22Rv1 (cell line): ENCODE results near the gene HSPB1.
"Not testable (repeated sequence)": the region's sequence is repeated elsewhere in the genome, so short reads cannot be mapped to it uniquely, and the experiment has no call there.

ENCODE experiments used
- H3K27ac ChIP-seq: fragments of 450-650 bp; 2 replicates; pipeline ENCODE4 v1.5.1; 2017
- ZFX ChIP-seq: fragments of 450-650 bp; IDR thresholded peaks from 2 replicates; pipeline ENCODE4 v1.6.1; 2017; ENCODE audit warnings: antibody characterized with exemption, borderline replicate concordance
- TF ChIP-seq, protein P1 (sequence below): fragments of 450-650 bp; IDR thresholded peaks from 2 replicates; pipeline ENCODE4 v1.5.1; 2017; ENCODE audit warnings: mild to moderate bottlenecking

The HSPB1 gene

DNA sequence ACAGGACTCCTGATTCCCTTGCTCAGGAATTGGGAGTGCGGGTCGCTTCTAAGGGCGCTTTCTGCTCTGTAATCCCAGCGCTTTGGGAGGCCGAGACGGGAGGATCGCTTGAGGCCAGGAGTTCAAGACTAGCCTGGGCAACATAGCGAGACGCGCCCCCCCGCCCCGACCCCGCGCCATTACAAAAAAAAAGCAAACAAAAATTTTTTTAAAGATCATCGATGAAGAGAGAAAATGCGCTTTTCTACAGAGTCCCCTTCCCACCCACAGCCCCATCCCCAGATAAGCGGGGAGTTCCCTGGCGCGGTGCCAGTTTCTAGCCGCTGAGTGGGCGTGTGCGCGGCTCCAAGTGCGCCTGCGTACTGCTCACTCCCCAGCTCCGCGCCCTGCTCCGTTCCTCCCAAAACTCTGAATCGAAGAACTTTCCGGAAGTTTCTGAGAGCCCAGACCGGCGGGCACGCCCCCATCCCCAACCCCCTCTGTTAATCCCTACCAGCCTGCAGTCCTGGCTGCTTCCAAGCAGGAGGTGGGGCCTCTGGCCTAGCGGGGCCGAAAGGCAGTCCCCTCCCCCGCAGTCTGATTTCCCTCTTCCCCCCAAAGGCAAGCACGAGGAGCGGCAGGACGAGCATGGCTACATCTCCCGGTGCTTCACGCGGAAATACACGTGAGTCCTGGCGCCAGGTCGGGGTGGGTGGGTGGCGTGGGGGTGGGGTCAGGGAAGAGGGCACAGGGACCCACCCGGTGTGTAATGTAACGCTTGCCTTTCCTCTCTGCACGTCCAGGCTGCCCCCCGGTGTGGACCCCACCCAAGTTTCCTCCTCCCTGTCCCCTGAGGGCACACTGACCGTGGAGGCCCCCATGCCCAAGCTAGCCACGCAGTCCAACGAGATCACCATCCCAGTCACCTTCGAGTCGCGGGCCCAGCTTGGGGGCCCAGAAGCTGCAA is 1.0 kb downstream of the HSPB1 start:
- TF ChIP-seq, protein P1, sequence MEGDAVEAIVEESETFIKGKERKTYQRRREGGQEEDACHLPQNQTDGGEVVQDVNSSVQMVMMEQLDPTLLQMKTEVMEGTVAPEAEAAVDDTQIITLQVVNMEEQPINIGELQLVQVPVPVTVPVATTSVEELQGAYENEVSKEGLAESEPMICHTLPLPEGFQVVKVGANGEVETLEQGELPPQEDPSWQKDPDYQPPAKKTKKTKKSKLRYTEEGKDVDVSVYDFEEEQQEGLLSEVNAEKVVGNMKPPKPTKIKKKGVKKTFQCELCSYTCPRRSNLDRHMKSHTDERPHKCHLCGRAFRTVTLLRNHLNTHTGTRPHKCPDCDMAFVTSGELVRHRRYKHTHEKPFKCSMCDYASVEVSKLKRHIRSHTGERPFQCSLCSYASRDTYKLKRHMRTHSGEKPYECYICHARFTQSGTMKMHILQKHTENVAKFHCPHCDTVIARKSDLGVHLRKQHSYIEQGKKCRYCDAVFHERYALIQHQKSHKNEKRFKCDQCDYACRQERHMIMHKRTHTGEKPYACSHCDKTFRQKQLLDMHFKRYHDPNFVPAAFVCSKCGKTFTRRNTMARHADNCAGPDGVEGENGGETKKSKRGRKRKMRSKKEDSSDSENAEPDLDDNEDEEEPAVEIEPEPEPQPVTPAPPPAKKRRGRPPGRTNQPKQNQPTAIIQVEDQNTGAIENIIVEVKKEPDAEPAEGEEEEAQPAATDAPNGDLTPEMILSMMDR, result no peak
- TF ChIP-seq ZFX, result no peak
- H3K27ac ChIP-seq, result peak overlapping the region; percentile 98

DNA sequence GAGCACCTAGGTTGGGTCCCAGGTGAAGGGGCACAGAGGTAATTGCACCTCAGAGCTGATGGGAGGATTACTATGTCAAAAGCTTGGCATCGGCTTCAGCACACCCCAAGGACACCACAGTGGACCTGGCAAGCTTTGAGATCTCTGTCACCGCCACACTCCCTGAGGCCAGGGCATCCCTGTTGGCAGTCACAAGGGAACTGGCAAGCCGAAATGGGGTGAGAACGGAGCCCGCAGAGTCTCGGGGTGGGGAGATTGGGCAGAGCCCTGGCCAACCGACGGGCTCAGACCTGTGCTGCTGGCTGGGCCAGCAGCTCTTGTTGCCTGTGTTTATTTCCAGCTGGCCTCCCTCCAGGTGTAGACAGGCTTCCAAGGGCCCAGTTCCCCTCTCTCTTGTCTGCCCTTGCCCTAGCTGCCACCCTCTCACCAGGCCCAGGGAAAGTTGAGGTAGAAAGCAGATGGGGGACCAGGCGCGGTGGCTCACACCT is 2.5 kb downstream of the HSPB1 start:
- TF ChIP-seq, protein P1, result no peak
- TF ChIP-seq ZFX, result no peak
- peak overlapping the region; percentile 98 for H3K27ac ChIP-seq

DNA sequence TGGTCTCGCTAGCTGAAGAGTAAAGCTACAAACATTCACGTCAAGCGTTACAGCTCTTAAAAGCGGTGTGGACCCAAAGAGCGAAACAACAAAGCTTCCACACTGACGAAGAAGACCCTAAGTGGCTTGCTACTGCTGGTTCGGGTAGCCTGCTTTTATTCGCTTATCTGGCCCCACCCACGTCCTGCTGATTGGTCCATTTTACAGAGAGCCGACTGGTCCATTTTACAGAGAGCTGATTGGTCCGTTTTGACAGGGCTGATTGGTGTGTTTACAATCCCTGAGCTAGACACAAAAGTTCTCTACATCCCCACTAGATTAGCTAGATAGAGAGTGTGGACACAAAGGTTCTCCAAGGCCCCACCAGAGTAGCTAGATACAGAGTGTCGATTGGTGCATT is 6.4 kb downstream of the HSPB1 start:
- H3K27ac ChIP-seq, result peak overlapping the region; percentile 98; the same call in 1 of the 2 replicates

DNA sequence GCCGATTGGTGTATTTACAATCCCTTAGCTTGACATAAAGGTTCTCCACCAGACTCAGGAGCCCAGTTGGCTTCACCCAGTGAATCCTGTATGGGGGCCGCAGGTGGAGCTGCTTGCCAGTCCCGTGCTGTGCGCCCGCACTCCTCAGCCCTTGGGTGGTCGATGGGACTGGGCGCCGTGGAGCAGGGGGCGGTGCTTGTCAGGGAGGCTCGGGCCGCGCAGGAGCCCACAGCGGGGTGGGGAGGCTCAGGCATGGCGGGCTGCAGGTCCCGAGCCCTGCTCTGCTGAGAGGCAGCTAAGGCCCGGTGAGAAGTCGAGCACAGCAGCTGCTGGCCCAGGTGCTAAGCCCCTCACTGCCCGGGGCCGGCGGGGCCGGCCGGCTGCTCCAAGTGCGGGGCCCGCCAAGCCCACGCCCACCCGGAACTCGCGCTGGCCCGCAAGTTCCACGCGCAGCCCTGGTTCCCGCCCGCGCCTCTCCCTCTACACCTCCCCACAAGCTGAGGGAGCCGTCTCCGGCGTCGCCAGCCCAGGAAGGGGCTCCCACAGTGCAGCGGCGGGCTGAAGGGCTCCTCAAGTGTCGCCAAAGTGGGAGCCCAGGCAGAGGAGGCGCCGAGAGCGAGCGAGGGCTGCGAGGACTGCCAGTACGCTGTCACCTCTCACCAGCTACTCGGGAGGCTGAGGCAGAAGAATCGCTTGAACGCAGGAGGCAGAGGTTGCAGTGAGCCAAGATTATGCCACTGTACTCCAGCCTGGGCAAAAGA is 7.0 kb downstream of the HSPB1 start:
- not testable (repeated sequence) for H3K27ac ChIP-seq

DNA sequence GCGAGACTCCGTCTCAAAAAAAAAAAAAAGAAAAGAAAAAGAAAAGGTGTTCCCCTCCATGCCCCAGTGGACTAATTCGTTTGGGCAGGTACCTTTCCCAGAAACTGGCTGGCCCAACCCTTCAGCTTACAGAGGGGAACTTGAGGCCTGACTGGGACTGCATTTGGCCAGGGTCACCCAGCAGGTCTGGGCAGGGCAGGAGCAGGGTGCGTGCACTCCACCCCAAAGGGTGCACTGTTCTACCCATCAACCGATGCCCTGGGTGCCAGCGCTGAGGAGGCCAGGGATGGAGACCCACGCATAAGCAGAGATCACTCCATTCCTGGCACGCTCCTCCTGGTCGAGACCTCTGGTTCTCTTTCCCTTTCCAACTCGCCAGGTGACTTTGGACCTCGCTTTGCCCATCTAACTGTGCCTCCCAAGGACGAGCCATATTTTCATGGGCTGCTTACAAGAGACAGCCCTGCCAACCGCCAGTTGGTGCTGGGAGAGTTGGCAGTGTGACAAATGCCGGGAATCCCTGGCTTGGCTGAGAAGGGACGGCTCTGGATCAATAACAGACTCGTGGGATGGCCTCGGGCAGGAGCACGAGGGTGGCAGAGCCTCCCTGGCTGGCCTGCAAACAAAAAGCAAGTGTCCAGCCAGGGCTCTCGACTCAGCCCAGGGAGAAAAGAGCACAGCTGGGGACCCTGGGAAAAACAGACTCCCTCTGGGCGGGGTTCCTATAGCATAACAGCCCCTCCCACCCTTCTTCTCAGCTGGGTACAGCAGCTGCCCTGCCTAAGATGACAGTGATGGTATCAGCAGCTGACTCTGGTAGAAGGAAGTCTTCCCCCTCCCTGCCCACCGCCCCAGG is 7.9 kb downstream of the HSPB1 start:
- TF ChIP-seq ZFX, result no peak
- TF ChIP-seq, protein P1, result no peak
- H3K27ac ChIP-seq, result peak overlapping the region; percentile 28

DNA sequence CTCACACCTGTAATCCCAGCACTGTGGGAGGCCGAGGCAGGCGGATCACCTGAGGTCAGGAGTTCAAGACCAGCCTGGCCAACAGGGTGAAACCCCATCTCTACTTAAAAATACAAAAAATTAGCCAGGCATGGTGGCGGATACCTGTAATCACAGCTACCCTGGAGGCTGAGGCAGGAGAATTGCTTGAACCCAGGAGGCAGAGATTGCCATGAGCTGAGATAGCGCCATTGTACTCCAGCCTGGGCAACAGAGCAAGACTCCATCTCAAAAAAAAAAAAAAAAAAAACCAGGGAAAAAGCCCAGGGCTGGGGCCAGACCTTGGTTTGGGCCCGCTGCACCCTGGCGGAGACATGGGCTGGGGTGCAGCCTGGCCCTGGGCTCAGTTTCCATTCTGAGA is 9.4 kb downstream of the HSPB1 start:
- not testable (repeated sequence) for H3K27ac ChIP-seq

DNA sequence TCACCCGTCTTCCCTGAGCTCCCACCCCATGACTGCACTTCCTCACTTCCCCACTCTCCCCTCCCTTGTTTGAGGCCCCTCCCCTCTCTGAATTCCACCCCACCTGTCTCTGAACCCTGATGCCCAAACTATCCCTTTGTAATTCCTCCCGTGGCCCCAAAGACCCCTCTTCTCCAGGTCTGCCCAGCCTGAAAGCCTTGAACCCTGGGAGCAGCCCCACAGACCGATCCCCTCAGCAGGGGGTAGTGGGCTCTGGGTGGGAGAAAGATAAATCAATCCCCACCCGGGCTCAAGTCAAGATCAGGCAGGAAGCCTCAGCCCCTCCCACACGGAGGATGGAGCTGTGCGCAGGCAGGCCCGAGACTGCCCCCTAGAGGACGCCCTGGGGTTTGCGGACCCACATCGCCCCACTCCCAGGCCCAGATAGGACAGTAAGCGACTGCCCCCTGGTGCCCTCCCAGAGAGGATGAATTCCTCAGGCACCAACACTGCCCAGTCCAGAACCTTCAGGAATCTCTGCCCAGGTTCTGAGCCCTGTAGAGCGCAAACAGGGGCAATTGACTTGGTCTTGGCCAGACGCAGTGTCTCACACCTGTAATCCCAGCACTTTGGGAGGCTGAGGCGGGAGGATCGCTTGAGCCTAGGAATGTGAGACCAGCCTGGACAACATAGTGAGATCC is 11.7 kb downstream of the HSPB1 start:
- TF ChIP-seq, protein P1, result peak; percentile 100
- TF ChIP-seq ZFX, result no peak
- H3K27ac ChIP-seq, result no peak overlapping the region

DNA sequence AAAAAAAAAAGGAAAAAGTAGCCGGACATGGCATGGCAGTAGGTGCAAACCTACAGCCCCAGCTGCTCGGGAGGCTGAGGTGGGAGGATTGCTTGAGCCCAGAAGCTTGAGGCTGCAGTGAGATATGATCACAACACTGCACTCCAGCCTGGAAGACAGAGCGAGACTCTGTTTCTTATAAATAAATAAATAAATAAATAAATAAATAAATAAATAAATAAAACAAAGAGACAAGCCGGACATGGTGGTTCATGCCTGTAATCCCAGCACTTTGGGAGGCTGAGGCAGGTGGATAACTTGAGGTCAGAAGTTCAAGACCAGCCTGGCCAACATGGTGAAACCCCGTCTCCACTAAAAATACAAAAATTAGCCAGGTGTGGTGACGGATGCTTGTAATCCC is 12.3 kb downstream of the HSPB1 start:
- not testable (repeated sequence) for H3K27ac ChIP-seq
